ENCODE data around the gene ENOX1.

Gene ENOX1

DNA sequence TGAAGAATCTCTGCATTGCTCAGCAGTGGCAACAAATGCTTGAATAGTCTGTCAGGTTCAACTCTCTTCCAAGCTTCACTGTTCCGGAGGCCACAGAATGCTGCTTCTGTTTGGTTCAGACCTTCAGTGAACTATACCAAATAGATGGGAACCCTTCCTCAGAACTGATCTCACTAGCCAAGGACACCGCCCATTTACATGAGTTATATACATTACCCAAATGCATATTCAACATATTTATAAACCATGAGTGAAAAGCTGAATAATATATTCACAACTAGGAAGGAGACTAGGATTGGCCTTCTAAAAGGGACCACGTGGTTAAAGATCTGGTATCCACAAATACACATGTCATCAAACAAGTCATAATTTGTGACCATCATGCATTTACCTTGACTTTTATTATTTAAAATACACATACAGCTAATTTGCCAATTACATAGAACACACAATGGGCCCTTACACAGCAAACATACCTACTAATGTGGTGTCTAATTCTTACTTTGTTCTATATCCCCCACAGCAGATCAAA, 49.3 kb downstream of the ENOX1 start:
- no peak for DNase-seq

DNA sequence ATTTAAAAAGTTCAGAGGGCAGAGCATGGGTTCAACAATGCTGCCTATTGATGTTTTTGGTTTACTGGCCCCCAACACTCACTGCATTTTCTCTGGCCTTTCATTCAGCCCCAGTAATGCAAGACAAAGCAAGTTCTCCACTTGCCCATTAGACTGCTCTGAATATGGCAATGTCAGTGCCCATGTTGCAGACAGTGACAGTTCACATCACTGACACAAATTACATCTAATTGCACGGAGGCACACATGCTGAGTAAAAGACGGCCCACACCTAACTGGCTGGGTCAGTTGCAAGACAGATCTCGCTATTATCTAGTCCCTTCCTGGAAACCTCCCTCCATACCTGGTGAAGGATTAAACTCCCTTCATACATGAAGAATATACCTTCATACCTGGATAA, 54.0 kb downstream of the ENOX1 start:
- no peak for DNase-seq

DNA sequence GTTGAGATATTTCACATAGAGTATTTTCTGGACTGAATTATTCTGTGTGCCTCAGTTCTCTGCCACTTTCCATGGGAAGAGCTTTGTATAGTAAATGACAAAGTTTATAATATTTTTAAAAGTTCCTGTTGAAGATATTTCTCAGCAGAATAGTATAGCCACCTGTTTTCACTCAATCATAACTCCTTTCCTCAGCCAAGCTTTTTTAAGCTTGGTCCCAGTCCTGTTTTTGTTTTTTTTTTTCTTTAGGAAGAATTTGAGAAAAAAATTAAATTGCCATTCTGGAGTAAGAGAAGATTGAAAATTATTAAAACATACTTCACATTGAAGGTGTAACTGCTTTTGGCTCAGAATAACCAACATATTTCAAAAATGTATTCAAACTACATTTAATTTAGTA, 55.5 kb downstream of the ENOX1 start:
- no peak for DNase-seq

DNA sequence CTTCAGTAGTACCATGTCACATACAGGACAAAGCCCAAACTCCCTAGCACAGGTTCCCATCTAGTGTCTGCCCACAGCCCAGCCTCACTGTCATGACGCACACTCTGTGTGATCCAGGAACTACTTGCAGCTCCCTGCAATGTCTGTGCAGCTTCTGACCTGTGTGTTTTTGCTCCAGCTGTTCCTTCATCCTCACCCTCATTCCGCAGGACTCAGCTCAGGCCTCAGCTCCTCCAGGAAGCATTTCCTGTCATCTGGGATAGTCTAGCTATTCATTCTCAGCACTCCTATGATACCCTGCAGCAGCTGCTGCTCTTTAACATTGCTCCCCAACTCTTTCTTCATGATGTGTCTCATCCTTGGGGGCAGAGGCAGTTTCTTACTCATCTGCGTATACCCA, 56.1 kb downstream of the ENOX1 start:
- no peak for DNase-seq

DNA sequence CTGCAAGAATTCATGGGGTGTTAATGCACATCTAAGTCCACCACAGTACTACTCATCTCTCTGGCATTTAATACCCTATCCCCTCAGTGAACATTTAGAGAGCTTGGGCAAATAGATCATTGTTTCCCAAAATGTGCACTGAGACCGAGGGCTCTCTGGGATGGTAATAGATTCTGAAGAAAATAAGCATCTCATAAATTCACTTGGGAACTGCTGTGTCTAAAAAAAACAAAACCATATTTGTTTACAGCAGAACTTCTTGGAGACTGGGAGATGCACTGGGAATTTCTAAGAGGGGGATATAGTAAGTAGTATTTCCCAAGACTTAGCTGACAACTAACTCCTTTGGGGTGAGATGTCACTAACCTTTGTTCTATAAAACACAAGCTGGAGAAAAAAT, 58.4 kb downstream of the ENOX1 start:
- no peak for DNase-seq

DNA sequence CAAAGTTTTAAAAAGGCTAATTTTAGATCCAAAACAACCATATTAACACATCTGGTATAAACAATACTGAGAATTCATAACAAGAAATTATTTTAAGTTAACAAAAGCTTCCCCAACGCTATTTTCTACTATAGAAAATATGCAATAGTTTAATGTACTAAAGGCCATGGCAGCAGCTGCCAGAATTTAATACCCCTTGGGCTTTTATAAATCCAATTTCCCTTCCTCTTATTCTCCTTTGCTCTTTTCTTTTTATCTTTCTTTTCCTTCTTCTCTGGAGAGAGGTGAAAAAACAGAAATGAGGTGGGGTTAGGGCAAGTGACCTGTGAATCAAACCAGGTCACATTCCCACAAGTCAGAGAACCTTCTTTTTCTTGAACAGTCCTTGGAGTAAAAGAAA, 58.9 kb downstream of the ENOX1 start:
- DNase-seq = no peak

DNA sequence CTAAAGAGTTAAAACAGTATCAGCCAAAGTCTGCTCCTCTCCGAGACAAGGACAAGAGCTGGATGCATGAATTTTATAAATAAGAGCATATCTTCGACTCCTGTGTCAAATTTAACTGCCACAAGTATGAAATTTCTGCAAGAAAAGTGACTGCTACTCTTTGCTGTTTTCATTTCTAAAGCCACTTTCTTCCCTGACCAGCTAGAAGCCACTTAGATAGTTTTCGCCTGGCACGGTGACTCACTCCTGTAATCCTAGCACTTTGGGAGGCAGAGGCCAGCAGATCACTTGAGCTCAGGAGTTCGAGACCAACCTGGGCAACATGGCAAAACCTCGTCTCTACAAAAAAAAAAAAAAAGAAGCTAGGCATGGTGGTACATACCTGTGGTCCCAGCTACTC, 61.3 kb downstream of the ENOX1 start:
- DNase-seq = no peak

DNA sequence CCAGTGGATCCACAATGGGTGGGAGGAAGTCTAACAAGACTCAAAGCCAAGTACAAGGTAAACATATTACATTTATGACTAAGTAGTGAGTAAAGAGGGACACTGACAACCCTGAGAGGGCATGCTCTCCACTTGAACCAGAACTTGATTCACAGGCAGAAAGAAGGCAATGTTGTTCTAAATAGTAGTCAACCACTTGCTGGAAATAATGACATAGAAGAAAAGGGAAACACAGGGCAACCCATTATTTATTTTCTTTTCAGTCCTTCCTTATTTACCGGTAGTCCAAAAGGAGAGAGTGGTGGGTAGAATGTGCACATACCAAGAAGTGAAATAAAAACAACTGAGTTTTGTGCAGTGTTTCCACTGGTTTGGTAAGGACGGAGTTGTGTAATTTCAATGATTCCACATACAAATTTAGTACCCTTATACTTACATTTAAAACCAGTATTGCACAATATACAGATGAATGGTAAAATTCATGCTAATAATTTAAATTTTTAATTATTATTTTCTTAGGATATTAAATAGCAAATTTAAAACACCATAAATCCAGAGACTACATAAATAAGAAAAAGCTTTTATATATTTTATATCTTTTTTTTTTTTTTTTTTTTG, 65.9 kb downstream of the ENOX1 start:
- no peak for DNase-seq

DNA sequence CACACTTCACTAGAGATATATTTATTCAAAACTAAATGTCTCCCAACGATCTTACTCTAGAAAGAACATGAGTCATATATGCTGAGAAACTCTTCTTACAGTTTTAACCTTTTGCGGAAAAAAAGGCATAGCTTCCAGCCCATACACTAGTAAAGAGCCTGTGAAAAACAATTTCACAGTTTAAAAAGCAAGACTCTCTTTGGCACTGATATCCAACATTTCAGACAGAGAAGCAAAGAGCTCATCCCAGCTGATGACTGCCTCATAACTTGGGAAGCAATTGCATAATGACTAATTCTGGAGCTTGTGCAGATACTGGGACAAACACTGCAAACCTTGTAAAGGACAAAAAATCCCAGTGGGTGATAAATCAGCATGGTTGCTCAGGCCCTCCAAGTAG, 88.0 kb downstream of the ENOX1 start:
- DNase-seq = no peak

DNA sequence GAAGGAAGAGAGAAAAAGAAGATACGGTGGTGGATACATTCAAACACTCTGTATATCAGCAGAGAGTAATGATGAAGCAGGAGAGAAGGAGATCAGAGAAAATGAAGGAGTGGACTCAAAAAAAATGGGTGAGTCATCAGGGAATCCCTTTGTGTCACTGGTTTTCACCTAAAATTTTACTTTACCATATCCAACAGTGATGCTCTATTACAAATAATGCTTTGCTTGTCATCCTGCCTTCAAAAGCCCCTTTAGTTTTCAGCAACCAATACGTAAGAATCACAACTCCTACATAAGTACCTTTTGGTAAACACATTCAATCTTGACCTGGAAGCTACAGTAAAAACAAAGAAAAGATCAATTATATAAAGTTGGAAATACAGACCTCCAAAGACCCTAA, 88.8 kb downstream of the ENOX1 start:
- no peak for DNase-seq

DNA sequence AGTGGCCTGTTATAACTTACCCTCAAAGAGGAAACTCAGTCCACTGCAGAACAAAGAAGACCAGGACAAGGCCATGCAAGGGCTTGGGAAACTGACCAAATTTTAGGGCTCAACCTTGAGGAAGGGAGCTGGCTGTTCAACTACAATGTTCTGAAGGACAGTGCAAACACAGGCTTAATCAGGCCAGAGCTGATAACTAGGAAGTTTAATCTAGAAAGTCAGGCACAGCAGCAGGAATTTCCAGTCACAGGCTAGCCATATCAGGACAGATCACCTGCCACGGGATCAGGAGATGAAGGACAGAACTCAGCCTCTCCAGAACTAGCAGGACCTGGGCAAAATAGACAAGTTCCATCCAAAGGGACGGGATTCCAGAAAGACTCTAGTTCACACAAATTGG, 89.4 kb downstream of the ENOX1 start:
- no peak for DNase-seq

DNA sequence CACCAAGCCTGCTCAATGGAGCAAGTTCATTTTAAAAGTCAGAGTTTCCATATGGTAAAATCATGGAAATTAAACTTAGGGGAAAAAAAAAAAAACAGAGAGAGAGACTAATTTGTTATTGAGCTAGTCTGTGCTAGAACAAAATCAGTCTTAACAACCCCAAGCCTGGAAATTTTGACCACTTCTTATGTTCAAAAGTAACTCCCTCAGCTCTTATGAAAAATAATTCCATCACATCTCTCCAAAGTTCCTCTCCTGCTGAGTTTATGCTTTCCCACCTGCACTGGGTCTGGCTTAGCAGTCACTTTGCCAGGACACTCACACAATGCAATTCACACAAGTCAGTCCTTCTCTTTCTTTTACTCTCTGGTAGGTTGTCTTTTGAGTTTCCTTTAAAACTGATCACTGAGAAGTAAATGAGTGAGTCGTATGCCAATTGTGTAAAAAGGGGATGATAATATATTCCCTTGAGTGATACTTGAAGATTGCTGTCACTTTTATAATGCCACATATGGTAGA, 92.6 kb downstream of the ENOX1 start:
- DNase-seq = no peak

DNA sequence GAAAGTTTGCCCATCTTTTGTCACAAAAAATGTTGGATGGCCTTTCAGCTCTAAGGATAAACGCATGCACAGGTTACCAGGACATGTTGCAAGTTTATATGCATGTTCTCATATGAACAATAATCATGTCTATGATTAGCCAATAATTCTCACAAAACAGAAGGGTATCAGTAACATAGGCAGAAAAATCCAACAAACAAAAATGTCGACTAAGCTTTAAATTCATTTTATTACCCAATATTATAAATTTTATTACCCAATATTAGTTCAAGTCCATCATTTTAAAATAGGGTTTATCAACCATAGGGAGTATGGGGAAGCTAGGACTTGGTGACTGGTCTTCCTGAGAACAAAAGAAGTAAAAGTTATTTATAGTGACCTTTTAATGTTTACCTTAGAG, 93.1 kb downstream of the ENOX1 start:
- DNase-seq = no peak

DNA sequence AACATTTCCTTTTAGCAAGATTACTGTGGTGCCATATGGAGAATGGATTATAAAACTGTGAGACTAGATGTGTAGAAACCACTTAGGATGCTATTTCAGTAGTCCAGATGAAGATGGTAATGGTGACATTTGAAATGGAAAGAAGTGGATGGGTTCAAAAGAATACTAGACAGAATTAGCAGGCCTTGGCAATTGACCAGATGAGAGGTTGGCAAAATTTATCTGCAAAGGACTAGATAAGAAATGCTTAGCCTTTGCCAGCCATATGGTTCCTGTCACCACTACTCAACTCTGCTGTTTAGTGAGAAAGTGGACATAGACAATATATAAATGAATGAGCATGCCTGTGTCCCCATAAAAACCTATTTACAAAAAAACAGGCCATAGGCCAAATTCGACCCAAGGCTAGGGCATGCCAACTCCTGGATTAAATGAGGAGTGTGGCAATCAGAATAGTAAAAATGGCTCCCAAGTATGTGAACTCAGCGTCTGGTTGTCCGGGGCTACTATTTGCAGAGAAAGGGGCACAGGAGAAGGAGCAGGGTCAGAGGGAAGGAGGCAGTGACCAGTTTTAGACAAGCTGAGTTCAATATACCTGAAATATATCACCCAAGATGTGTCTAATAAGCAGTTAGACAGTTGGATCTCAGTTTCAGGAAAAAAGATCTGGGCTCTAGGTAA, 98.4 kb downstream of the ENOX1 start:
- DNase-seq = no peak

DNA sequence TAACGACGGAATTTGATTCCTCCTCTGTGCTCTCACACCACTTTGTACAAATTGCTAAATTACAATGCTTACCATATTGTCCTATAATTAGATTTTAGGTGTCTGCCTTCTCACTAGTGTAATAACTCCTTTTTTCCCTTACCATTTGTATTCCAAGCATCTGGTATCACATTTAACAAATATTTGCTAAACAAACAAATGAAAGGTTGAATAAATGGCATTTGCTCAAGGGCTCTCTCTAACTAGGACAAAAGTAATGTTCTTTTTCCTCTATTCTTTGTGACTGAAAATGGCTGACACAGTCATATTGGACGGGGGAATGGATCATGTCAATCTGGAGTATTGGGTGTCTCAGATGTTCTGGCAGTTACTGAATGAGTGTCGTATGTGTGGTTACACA, 99.7 kb downstream of the ENOX1 start:
- DNase-seq = no peak

DNA sequence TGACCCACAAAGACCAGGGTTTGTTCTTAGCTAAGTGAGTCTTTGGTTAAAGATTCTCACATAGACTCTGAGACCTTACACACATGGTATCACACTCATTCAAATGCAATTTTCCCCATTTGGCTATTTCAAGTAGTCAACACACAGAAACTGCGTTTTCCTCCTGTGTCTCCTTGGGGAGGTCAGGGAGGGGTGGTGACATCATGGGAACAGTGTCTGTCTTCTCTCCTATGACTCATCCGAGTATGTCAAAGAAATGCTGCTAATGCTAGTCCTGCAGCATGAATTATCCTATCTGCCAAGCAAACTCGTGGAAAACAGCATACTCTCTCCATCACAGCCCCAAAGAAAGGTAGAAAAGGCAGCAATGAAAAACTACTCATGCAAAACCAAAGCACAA, 100.2 kb downstream of the ENOX1 start:
- DNase-seq = no peak

DNA sequence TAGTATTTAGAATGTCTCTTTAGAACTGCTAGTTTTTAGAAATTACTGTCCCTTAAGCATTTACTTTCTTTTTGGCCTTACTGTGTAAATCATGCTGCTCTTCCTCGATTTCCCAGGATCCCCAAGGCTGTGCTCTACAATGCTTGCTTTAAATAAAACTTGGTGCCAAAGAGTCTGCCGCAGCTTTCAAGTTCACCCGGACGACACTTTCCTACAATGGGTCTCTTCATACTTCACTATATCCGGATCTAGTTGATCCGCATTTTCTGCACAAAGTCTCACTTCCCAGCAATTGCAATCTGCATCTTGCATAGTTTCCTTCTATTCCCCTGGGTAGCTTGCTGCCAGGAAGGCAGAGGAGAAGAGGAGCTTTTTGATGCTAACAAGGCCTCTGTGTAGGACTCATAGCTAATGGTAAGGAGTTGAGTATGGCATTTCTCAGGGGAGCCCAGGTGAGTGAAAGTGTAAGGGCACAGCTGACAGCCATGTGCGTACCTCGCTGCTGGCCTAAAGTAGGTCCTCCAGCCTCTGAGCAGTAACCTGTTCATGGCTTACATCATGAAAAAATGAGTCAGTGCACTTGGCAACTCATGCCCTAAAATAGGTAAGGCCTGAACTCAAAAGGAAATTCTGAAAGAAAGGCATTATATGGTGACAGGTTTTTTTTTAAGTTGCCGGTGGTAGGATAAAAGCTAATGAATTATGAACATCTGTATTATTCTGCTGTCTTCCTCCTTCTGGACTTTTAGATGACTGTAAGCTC, 101.6 kb downstream of the ENOX1 start:
- DNase-seq = no peak

DNA sequence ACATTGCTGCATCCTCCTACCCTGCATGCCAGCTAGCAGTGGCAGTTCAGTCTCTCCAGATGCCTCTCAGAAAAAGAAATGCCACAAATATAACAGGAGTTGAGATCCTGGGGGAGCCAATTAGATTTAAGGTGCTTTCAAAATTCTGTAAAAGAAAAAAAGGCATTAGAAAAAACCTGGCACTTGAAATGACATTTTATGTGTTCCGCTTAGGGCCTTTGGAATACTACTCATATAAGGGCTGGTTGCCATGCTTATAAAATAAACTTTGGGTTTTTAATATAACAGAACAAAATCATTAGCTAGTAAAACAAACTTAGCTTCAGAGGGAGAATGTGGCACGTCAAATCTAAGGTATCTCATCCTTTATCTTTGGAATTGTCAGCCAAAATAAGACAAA, 104.1 kb downstream of the ENOX1 start:
- no peak for DNase-seq

DNA sequence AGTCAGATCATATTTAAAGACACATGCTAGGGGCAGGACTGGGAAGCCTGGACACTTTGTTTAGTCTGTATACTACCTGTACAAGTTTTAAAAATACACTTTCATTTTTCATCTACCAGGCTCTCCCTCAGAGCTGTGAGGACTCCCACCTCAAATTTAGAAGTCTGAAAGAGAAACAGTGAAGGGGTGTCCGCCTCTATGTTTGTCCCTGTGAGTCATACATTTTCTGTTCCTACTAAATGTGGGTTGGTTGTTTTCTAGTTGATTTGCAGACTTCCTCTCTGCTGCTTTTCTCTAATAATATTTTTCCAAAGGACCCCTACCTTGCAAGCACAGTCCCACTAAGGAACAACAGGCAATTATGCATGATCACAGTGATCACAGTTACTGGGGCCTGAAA, 110.5 kb downstream of the ENOX1 start:
- DNase-seq = no peak

DNA sequence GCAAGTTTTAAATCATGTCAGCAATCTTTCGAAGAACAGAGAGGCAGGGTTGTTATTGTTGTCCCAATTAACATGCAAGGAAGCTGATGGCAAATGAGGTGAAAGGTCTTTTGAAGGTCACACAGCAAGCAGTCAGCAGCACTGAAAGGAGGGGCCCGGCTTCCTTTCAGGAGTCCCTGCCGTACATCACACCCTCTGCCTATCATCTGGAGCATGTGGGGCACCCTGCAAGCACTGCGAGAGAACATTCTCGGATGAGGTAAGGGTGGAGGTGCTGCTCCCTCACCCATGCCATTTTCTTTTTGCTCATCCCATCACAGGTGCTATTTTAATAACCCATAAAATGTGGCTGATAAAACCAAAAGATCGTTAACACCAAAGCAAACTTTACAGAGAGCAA, 111.2 kb downstream of the ENOX1 start:
- DNase-seq = no peak

DNA sequence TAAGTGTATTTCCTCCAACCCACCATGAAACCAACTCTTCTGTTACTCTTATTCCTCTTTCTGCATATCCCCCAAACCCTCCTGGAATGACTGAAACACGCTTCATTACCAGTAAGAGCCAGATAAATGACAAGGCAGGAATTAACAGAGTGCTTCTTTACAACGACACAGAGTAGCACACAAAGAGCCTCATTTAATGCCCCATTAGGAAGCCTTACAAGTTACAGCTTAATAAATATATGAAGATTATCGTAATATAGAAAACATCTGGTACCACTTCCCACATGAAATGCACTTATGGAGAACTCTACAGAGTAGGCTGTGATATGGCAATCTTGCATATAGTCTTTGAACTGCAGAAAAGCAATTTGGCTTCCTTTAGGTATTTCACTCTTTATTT, 116.8 kb downstream of the ENOX1 start:
- no peak for DNase-seq

DNA sequence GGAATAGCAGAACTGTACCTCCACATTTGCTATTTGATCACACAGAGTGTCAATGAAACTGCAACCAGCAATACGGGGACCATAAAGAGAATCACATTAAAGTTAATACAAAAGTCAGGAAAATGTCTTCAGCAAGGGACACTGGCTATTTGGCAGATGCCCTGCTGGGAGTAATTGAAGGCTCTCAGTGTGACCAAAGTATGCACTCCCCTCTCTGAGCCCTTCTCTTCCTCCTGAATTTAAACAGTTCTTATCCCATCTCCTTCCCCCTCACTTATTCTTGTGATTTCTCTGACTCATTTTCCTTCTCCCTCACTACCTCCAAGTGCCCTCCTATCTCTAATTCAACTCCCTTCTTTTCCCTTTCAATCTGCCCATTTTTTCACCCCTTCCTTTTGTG, 117.7 kb downstream of the ENOX1 start:
- DNase-seq = no peak

DNA sequence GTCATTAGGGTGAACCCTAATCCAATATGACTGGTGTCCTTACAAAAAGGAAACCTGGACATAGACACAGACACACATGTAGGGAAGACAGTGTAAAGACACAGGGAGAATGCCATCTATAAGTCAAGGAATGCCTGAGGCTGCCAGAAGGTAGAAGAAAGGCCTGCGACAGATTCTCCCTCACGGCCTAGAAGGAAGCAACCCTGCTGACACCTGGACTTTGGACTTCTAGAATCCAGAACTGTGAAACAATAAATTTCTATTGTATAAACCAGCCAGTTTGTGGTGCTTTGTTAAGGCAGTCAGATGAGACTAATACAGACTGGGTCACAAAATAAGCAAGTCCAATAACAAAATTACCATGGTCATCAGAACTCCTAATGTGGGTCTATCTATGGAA, 120.4 kb downstream of the ENOX1 start:
- no peak for DNase-seq

DNA sequence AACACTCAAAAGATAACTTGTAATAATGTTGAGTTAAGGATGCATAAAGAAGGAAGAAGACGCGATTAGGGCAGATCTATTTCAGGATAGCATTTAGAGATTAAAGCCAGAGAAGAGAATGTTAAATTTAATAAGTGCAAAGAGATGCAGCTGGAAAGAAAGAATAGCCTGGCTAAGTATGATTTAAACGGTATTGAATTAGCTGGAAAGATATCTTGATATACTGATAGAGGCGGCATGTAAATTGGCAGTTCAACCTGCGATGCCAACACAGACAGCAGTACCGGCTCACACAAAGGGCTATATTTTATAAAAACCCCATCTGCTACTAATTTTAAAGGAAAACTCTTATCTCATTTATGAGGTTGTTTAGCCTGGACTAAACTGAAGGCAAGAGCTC, 121.4 kb downstream of the ENOX1 start:
- no peak for DNase-seq

Measured in activated T-cell treated with anti-CD3 and anti-CD28 coated beads for 4 hours (primary cell).